Measurements from ENCODE around the gene LRRC7.
"Not testable (repeated sequence)": the region's sequence is repeated elsewhere in the genome, so short reads cannot be mapped to it uniquely, and the experiment has no call there.

The LRRC7 gene

GRCh38 chr1:69862906-69863305 is 295.2 kb downstream of the LRRC7 start:
- in situ Hi-C loops (cut with MboI; ENCODE audit: low sequenced_read_pairs): no loop called here

- in situ Hi-C loops (cut with MboI; ENCODE audit: low sequenced_read_pairs): no loop called here
Measured at GRCh38 chr1:69863704-69864103, 296.0 kb downstream of the LRRC7 start.

GRCh38 chr1:69871412-69871811 is 303.7 kb downstream of the LRRC7 start:
- in situ Hi-C loops (cut with MboI; ENCODE audit: low sequenced_read_pairs): no loop called here

- in situ Hi-C loops (cut with MboI; ENCODE audit: low sequenced_read_pairs): no loop called here
Measured at GRCh38 chr1:69878338-69878737, 310.6 kb downstream of the LRRC7 start.

- in situ Hi-C loops (cut with MboI; ENCODE audit: low sequenced_read_pairs): not testable (repeated sequence)
Measured at GRCh38 chr1:69888016-69888415, 320.3 kb downstream of the LRRC7 start.

- in situ Hi-C loops (cut with MboI; ENCODE audit: low sequenced_read_pairs): no loop called here
Measured at GRCh38 chr1:69888657-69889056, 320.9 kb downstream of the LRRC7 start.

GRCh38 chr1:69898403-69898947 is 330.8 kb downstream of the LRRC7 start:
- in situ Hi-C loops (cut with MboI; ENCODE audit: low sequenced_read_pairs): no loop called here

GRCh38 chr1:69911301-69911801 is 343.6 kb downstream of the LRRC7 start:
- in situ Hi-C loops (cut with MboI; ENCODE audit: low sequenced_read_pairs): no loop called here

GRCh38 chr1:69913977-69914376 is 346.3 kb downstream of the LRRC7 start:
- in situ Hi-C loops (cut with MboI; ENCODE audit: low sequenced_read_pairs): no loop called here

GRCh38 chr1:69914976-69915765 is 347.4 kb downstream of the LRRC7 start:
- in situ Hi-C loops (cut with MboI; ENCODE audit: low sequenced_read_pairs): no loop called here

GRCh38 chr1:69919129-69919921 is 351.6 kb downstream of the LRRC7 start:
- in situ Hi-C loops (cut with MboI; ENCODE audit: low sequenced_read_pairs): no loop called here

GRCh38 chr1:69919922-69920273 is 352.2 kb downstream of the LRRC7 start:
- in situ Hi-C loops (cut with MboI; ENCODE audit: low sequenced_read_pairs): no loop called here

GRCh38 chr1:69920426-69920825 is 352.7 kb downstream of the LRRC7 start:
- in situ Hi-C loops (cut with MboI; ENCODE audit: low sequenced_read_pairs): no loop called here

GRCh38 chr1:69921486-69921885 is 353.8 kb downstream of the LRRC7 start:
- in situ Hi-C loops (cut with MboI; ENCODE audit: low sequenced_read_pairs): no loop called here

- in situ Hi-C loops (cut with MboI; ENCODE audit: low sequenced_read_pairs): not testable (repeated sequence)
Measured at GRCh38 chr1:69928234-69928633, 360.5 kb downstream of the LRRC7 start.

GRCh38 chr1:69929308-69930057 is 361.8 kb downstream of the LRRC7 start:
- in situ Hi-C loops (cut with MboI; ENCODE audit: low sequenced_read_pairs): no loop called here

GRCh38 chr1:69930396-69930795 is 362.7 kb downstream of the LRRC7 start:
- in situ Hi-C loops (cut with MboI; ENCODE audit: low sequenced_read_pairs): no loop called here

GRCh38 chr1:69932760-69933159 is 365.0 kb downstream of the LRRC7 start:
- in situ Hi-C loops (cut with MboI; ENCODE audit: low sequenced_read_pairs): no loop called here

- in situ Hi-C loops (cut with MboI; ENCODE audit: low sequenced_read_pairs): no loop called here
Measured at GRCh38 chr1:69940231-69940630, 372.5 kb downstream of the LRRC7 start.

- in situ Hi-C loops (cut with MboI; ENCODE audit: low sequenced_read_pairs): no loop called here
Measured at GRCh38 chr1:69940816-69941215, 373.1 kb downstream of the LRRC7 start.

GRCh38 chr1:69943030-69943429 is 375.3 kb downstream of the LRRC7 start:
- in situ Hi-C loops (cut with MboI; ENCODE audit: low sequenced_read_pairs): no loop called here
